H9 (cell line): ENCODE results near the gene LRRC7. TPM values are rescaled to one million over a fixed set of nuclear protein-coding genes. Genes with fewer than 3 reads are reported as not detected.

Experiments
- DNase-seq: peaks from one replicate; pipeline ENCODE4 v3.0.0-alpha.2; 2017
- H2AFZ ChIP-seq: one replicate; pipeline ENCODE4 v1.6.1; 2013; ENCODE audit warnings: mild to moderate bottlenecking, low read length, control low read depth, moderate library complexity
- H2AK5ac ChIP-seq: 2 replicates; pipeline ENCODE4 v1.6.1; 2013; ENCODE audit warnings: low read length, control low read depth, mixed read lengths; ENCODE audit not compliant: insufficient read length
- H2BK120ac ChIP-seq: one replicate; pipeline ENCODE4 v1.6.1; 2013; ENCODE audit warnings: low read depth, mild to moderate bottlenecking, low read length, control low read depth, inconsistent platforms; ENCODE audit not compliant: poor library complexity, severe bottlenecking
- H2BK12ac ChIP-seq: 2 replicates; pipeline ENCODE4 v1.6.1; 2013; ENCODE audit warnings: low read length, control low read depth, mixed read lengths, low read depth; ENCODE audit not compliant: insufficient read length
- H2BK15ac ChIP-seq: 2 replicates; pipeline ENCODE4 v1.6.1; 2013; ENCODE audit warnings: low read depth, low read length, control low read depth
- H2BK20ac ChIP-seq: one replicate; pipeline ENCODE4 v1.6.1; 2013; ENCODE audit warnings: low read depth, mild to moderate bottlenecking, low read length, control low read depth, inconsistent platforms; ENCODE audit not compliant: poor library complexity, severe bottlenecking
- H2BK5ac ChIP-seq: 2 replicates; pipeline ENCODE4 v1.6.1; 2013; ENCODE audit warnings: low read length, control low read depth, mixed read lengths; ENCODE audit not compliant: insufficient read length
- H3K14ac ChIP-seq: 2 replicates; pipeline ENCODE4 v1.6.1; 2013; ENCODE audit warnings: low read length, control low read depth; ENCODE audit not compliant: insufficient read depth
- H3K18ac ChIP-seq: 2 replicates; pipeline ENCODE4 v1.6.1; 2013; ENCODE audit warnings: low read depth, mild to moderate bottlenecking, mixed read lengths, low read length, control low read depth; ENCODE audit not compliant: insufficient read length
- H3K23ac ChIP-seq: 2 replicates; pipeline ENCODE4 v1.6.1; 2013; ENCODE audit warnings: low read length, control low read depth, mixed read lengths, low read depth; ENCODE audit not compliant: insufficient read length
- H3K23me2 ChIP-seq: 2 replicates; pipeline ENCODE4 v1.6.1; 2013; ENCODE audit warnings: low read depth, mild to moderate bottlenecking, mixed read lengths, low read length, control low read depth; ENCODE audit not compliant: insufficient read length, poor library complexity, severe bottlenecking
- H3K27ac ChIP-seq: 2 replicates; pipeline ENCODE4 v1.5.1; 2013; ENCODE audit warnings: low read length, control low read depth, mixed read lengths, low read depth; ENCODE audit not compliant: insufficient read length
- H3K27me3 ChIP-seq: 2 replicates; pipeline ENCODE4 v1.6.1; 2013; ENCODE audit warnings: low read length, control low read depth, inconsistent platforms; ENCODE audit not compliant: insufficient read depth
- H3K4ac ChIP-seq: 2 replicates; pipeline ENCODE4 v1.6.1; 2013; ENCODE audit warnings: low read depth, mild to moderate bottlenecking, control low read depth, inconsistent platforms, low read length, moderate library complexity
- H3K4me1 ChIP-seq: 2 replicates; pipeline ENCODE4 v1.6.1; 2013; ENCODE audit warnings: low read length, control low read depth, inconsistent platforms; ENCODE audit not compliant: insufficient read depth
- H3K4me2 ChIP-seq: 2 replicates; pipeline ENCODE4 v1.6.1; 2013; ENCODE audit warnings: low read length, control low read depth, mixed read lengths; ENCODE audit not compliant: insufficient read length, insufficient read depth
- H3K56ac ChIP-seq: 2 replicates; pipeline ENCODE4 v1.6.1; 2013; ENCODE audit warnings: low read depth, mild to moderate bottlenecking, mixed read lengths, low read length, control low read depth; ENCODE audit not compliant: insufficient read length
- H3K79me1 ChIP-seq: 2 replicates; pipeline ENCODE4 v1.6.1; 2013; ENCODE audit warnings: low read depth, mild to moderate bottlenecking, moderate library complexity, low read length, control low read depth, inconsistent platforms; ENCODE audit not compliant: insufficient read depth, poor library complexity, severe bottlenecking
- H3K79me2 ChIP-seq: 2 replicates; pipeline ENCODE4 v1.6.1; 2013; ENCODE audit warnings: low read length, control low read depth, inconsistent platforms; ENCODE audit not compliant: insufficient read depth
- H3K9ac ChIP-seq: 2 replicates; pipeline ENCODE4 v1.6.1; 2013; ENCODE audit warnings: low read length, control low read depth, mixed read lengths; ENCODE audit not compliant: insufficient read length; ENCODE audit errors: extremely low read depth
- H3K9me3 ChIP-seq: one replicate; pipeline ENCODE4 v1.6.1; 2013; ENCODE audit warnings: low read depth, low read length, inconsistent platforms; ENCODE audit not compliant: control insufficient read depth
- H3T11ph ChIP-seq: one replicate; pipeline ENCODE4 v1.6.1; 2013; ENCODE audit warnings: mild to moderate bottlenecking, low read length, control low read depth, inconsistent platforms
- H4K20me1 ChIP-seq: one replicate; pipeline ENCODE4 v1.6.1; 2013; ENCODE audit not compliant: control insufficient read depth, insufficient read length, insufficient read depth
- H4K5ac ChIP-seq: 2 replicates; pipeline ENCODE4 v1.6.1; 2013; ENCODE audit warnings: low read depth, mild to moderate bottlenecking, mixed read lengths, low read length, control low read depth; ENCODE audit not compliant: insufficient read length
- H4K8ac ChIP-seq: replicated peaks from 2 replicates; pipeline ENCODE4 v1.6.1; 2013; ENCODE audit warnings: low read length, control low read depth, mixed read lengths, low read depth; ENCODE audit not compliant: insufficient read length
- H4K91ac ChIP-seq: 2 replicates; pipeline ENCODE4 v1.6.1; 2013; ENCODE audit warnings: low read depth, mild to moderate bottlenecking, moderate library complexity, mixed read lengths, low read length, control low read depth; ENCODE audit not compliant: insufficient read length
- H3K27ac Mint-ChIP-seq, 3 experiments: 2 replicates in 2 of 3; 3 replicates in 1 of 3; pipeline ENCODE4 v1.8.0; 2020 to 2021; ENCODE audit warnings: mixed read lengths in 3 of 3, mild to moderate bottlenecking in 1 of 3, moderate library complexity in 1 of 3
- H3K27me3 Mint-ChIP-seq: 2 replicates; pipeline ENCODE4 v1.8.0; 2021; ENCODE audit warnings: low read depth, mild to moderate bottlenecking, moderate library complexity, mixed read lengths
- H3K36me3 Mint-ChIP-seq, 3 experiments: 2 replicates in 2 of 3; 3 replicates in 1 of 3; pipeline ENCODE4 v1.8.0; 2020 to 2021; ENCODE audit warnings: low read depth in 3 of 3, mixed read lengths in 3 of 3; ENCODE audit not compliant: insufficient read depth in 1 of 3
- H3K4me1 Mint-ChIP-seq, 2 experiments: 2 replicates each; pipeline ENCODE4 v1.8.0; 2020; ENCODE audit warnings: mixed read lengths in 2 of 2
- H3K4me3 Mint-ChIP-seq, 2 experiments: 2 replicates in 1 of 2; 3 replicates in 1 of 2; pipeline ENCODE4 v1.8.0; 2020 to 2021; ENCODE audit warnings: mild to moderate bottlenecking in 2 of 2, mixed read lengths in 2 of 2, moderate library complexity in 1 of 2
- H3K9me3 Mint-ChIP-seq, 2 experiments: 2 replicates in 1 of 2; 3 replicates in 1 of 2; pipeline ENCODE4 v1.8.0; 2020; ENCODE audit warnings: mild to moderate bottlenecking in 2 of 2, mixed read lengths in 2 of 2, moderate library complexity in 1 of 2
- WGBS: extraction: QIAGEN DNeasy Blood & Tissue Kit; methylation state at CpG from one replicate; pipeline ENCODE4 v1.1.7; 2013; ENCODE audit warnings: missing lambda C conversion rate, low lambda C conversion rate, mixed read lengths; ENCODE audit not compliant: insufficient read length; ENCODE audit errors: extremely low coverage; 5-methylcytosine and 5-hydroxymethylcytosine counted together
- total RNA-seq: library from RNA; stranded (reverse); gene quantifications from 2 replicates; pipeline ENCODE4 v1.2.1, GENCODE V29; 2021
- TF ChIP-seq, protein P1 (sequence below): fragments of 200-600 bp; sonication (generic); conservative IDR thresholded peaks from 3 replicates; pipeline ENCODE4 v1.8.0; 2021; ENCODE audit warnings: antibody characterized with exemption, mild to moderate bottlenecking

Gene LRRC7
- total RNA-seq, 1 experiment from 2014 or later, result not detected

DNA sequence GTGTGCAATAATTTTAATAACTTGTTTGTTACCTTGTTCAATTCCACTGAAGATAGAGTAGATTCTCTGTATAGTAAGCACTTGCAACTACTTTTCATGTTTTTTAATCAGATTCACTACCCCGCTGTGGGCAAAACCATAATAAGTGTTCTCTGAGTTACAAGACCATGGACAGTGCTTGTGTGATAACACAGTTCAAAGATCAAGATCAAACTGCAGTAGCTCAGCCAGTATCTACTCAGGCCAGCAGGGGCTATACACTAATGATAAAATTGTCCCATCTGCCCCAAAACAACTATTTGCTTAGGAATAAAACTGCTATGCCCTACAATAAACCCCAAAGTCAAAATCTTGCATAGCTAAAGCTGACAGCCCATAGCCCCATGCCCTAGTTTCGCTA is 129.6 kb downstream of the LRRC7 start:
- Histone ChIP-seq H3K27me3 (no peaks in the 10 kb centered on the region), H3K79me2 (no peaks in the 10 kb centered on the region), H2BK120ac (no peak overlapping the region), H3K23ac (no peak overlapping the region), H2BK15ac (no peak overlapping the region), H3K27ac (no peak overlapping the region), H3K23me2 (no peaks in the 10 kb centered on the region), H4K8ac (no peak overlapping the region), H2BK12ac (no peak overlapping the region), H3K79me1 (no peaks in the 10 kb centered on the region), H3K9me3 (no peaks in the 10 kb centered on the region), H4K5ac (no peak overlapping the region), H4K91ac (no peak overlapping the region), H3K4me1 (no peaks in the 10 kb centered on the region), H3K14ac (no peak overlapping the region), H3T11ph (no peak overlapping the region), H2BK5ac (no peak overlapping the region), H3K4ac (no peak overlapping the region), H4K20me1 (no peaks in the 10 kb centered on the region), H2BK20ac (no peak overlapping the region), H3K9ac (no peak overlapping the region), H3K18ac (no peak overlapping the region), H2AK5ac (no peak overlapping the region), H3K4me2 (no peak overlapping the region), H2AFZ (no peak overlapping the region), H3K56ac (no peak overlapping the region)
- no peaks in the 10 kb centered on the region for H3K4me1 Mint-ChIP-seq
- no peak overlapping the region for H3K27ac Mint-ChIP-seq
- H3K36me3 Mint-ChIP-seq, result peaks cover 0 to 5% (median 0%) of the 10 kb centered on the region in 3 experiments; a peak in 1 of 7 replicates
- no CpG with 5 or more reads among the region's 2 CpGs for WGBS
- TF ChIP-seq, protein P1, sequence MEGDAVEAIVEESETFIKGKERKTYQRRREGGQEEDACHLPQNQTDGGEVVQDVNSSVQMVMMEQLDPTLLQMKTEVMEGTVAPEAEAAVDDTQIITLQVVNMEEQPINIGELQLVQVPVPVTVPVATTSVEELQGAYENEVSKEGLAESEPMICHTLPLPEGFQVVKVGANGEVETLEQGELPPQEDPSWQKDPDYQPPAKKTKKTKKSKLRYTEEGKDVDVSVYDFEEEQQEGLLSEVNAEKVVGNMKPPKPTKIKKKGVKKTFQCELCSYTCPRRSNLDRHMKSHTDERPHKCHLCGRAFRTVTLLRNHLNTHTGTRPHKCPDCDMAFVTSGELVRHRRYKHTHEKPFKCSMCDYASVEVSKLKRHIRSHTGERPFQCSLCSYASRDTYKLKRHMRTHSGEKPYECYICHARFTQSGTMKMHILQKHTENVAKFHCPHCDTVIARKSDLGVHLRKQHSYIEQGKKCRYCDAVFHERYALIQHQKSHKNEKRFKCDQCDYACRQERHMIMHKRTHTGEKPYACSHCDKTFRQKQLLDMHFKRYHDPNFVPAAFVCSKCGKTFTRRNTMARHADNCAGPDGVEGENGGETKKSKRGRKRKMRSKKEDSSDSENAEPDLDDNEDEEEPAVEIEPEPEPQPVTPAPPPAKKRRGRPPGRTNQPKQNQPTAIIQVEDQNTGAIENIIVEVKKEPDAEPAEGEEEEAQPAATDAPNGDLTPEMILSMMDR, result no peak
- no peaks in the 10 kb centered on the region for H3K27me3 Mint-ChIP-seq
- H3K9me3 Mint-ChIP-seq, result peaks cover 4 to 5% of the 10 kb centered on the region in 2 experiments; a peak in 2 of 5 replicates
- DNase-seq, result no peak
- no peak overlapping the region for H3K4me3 Mint-ChIP-seq
